PC-3 (cell line): ENCODE results near the gene HOXB7.

Source experiments
- CTCF ChIP-seq: fragments of 300-600 bp; sonication (generic); conservative IDR thresholded peaks from 2 replicates; pipeline ENCODE4 v1.5.1; 2017; ENCODE audit warnings: antibody characterized with exemption, low read depth, mild to moderate bottlenecking, low read length
- EZH2 ChIP-seq: fragments of 300-600 bp; sonication (generic); IDR thresholded peaks from one replicate; pipeline ENCODE4 v1.6.1; 2017; ENCODE audit warnings: antibody characterized with exemption, mild to moderate bottlenecking, low read length; ENCODE audit not compliant: unreplicated experiment
- EZH2phosphoT487 ChIP-seq: fragments of 300-600 bp; sonication (generic); IDR thresholded peaks from 2 replicates; pipeline ENCODE4 v1.6.1; 2018; ENCODE audit warnings: mild to moderate bottlenecking, antibody characterized with exemption, low read length, borderline replicate concordance

GRCh38 chr17:48622857-48623256 is 12.0 kb upstream of the HOXB7 start:
- TF ChIP-seq CTCF, result no peak
- no peak for TF ChIP-seq EZH2
- no peak for TF ChIP-seq EZH2phosphoT487
